IPS DF 4.7 (cell line): ENCODE data around the gene UBASH3B.
"Not testable (repeated sequence)": the region's sequence is repeated elsewhere in the genome, so short reads cannot be mapped to it uniquely, and the experiment has no call there.

Experiments
- DNase-seq: peaks from one replicate; pipeline ENCODE4 v3.0.0-alpha.2; 2013; ENCODE audit warnings: low spot score; ENCODE audit errors: extremely low read depth

The UBASH3B gene

GRCh38 chr11:122729139-122729538 lies 73.6 kb downstream of the UBASH3B start:
- DNase-seq = no peak

GRCh38 chr11:122730694-122731093 lies 75.2 kb downstream of the UBASH3B start:
- not testable (repeated sequence) for DNase-seq

- DNase-seq = no peak
Measured at GRCh38 chr11:122731500-122731913, 76.0 kb downstream of the UBASH3B start.

GRCh38 chr11:122732342-122733315 lies 77.1 kb downstream of the UBASH3B start:
- no peak for DNase-seq

GRCh38 chr11:122733318-122733717 lies 77.8 kb downstream of the UBASH3B start:
- DNase-seq = no peak

- no peak for DNase-seq
Measured at GRCh38 chr11:122734848-122735496, 79.5 kb downstream of the UBASH3B start.

- DNase-seq = no peak
Measured at GRCh38 chr11:122737951-122738693, 82.6 kb downstream of the UBASH3B start.

- no peak for DNase-seq
Measured at GRCh38 chr11:122741613-122742300, 86.2 kb downstream of the UBASH3B start.

GRCh38 chr11:122742301-122743018 lies 86.9 kb downstream of the UBASH3B start:
- DNase-seq = no peak

- no peak for DNase-seq
Measured at GRCh38 chr11:122743097-122743741, 87.7 kb downstream of the UBASH3B start.

- DNase-seq = no peak
Measured at GRCh38 chr11:122743949-122744348, 88.4 kb downstream of the UBASH3B start.

GRCh38 chr11:122744357-122744756 lies 88.8 kb downstream of the UBASH3B start:
- no peak for DNase-seq

- DNase-seq = no peak
Measured at GRCh38 chr11:122745111-122745510, 89.6 kb downstream of the UBASH3B start.

GRCh38 chr11:122746050-122746478 lies 90.5 kb downstream of the UBASH3B start:
- no peak for DNase-seq

- no peak for DNase-seq
Measured at GRCh38 chr11:122746611-122747244, 91.2 kb downstream of the UBASH3B start.

- no peak for DNase-seq
Measured at GRCh38 chr11:122747351-122747781, 91.8 kb downstream of the UBASH3B start.

GRCh38 chr11:122749005-122749687 lies 93.6 kb downstream of the UBASH3B start:
- no peak for DNase-seq

GRCh38 chr11:122750049-122750448 lies 94.5 kb downstream of the UBASH3B start:
- no peak for DNase-seq
